ENCODE results near the gene S100A16.
"Not testable (repeated sequence)": the region's sequence is repeated elsewhere in the genome, so short reads cannot be mapped to it uniquely, and the experiment has no call there.

S100A16 gene

DNA sequence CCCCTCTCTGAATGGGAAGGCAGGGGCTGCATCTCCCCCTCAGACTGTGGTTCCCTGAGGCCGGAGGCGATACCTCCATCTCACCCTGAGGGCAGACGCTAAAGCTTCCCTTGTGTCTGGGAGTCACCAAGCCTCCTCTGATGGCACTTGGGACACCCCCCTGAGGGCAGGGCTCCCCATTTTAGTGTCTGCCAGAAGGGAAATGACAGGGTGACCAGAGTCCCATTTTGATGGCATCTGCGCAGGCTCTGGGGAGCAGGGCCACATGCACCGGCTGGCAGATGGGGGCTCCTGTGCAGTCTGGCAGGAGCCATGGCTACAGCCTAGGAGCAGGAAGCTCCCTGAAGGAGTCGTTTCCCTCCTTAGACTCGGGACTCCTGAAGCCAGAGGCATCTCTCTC lies 48.9 kb downstream of the S100A16 start:
- intact Hi-C loops (cut with DNase I; ENCODE audit: low total_unique reads) = no loop called here
- Histone ChIP-seq H3K4me3 (no peak overlapping the region), H3K9me3 (no peaks in the 10 kb centered on the region), H3K27ac (peak overlapping the region; percentile 33 to 94), H3K4me1 (peaks cover 15 to 42% (median 38%) of the 10 kb centered on the region in 4 donors), H3K36me3 (no peaks in the 10 kb centered on the region), H3K27me3 (no peaks in the 10 kb centered on the region)
- TF ChIP-seq, protein P1, sequence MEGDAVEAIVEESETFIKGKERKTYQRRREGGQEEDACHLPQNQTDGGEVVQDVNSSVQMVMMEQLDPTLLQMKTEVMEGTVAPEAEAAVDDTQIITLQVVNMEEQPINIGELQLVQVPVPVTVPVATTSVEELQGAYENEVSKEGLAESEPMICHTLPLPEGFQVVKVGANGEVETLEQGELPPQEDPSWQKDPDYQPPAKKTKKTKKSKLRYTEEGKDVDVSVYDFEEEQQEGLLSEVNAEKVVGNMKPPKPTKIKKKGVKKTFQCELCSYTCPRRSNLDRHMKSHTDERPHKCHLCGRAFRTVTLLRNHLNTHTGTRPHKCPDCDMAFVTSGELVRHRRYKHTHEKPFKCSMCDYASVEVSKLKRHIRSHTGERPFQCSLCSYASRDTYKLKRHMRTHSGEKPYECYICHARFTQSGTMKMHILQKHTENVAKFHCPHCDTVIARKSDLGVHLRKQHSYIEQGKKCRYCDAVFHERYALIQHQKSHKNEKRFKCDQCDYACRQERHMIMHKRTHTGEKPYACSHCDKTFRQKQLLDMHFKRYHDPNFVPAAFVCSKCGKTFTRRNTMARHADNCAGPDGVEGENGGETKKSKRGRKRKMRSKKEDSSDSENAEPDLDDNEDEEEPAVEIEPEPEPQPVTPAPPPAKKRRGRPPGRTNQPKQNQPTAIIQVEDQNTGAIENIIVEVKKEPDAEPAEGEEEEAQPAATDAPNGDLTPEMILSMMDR (IDR thresholded peaks at IDR 0.05) = no peak
- DNase-seq = no peak

DNA sequence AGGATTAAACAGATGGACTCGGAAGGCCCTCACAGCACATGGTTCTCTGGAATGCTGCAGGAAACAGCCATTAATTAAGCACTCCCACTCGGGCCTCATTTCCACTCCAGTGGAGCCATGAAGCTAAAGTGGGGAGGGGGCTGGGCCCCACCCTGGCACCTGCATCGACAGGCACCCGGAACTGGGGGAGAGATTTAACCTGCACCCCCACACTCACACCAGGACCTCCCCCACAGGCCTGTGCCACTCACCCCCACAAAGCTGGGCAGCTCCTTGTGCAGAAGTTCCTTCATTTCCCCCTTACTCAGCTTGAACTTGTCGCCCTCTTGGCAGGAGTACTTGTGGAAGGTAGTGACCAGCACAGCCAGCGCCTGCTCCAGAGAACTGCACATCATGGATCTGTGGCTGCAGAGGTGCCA lies 49.4 kb downstream of the S100A16 start:
- no peak for DNase-seq
- intact Hi-C loops (cut with DNase I; ENCODE audit: low total_unique reads) = no loop called here

DNA sequence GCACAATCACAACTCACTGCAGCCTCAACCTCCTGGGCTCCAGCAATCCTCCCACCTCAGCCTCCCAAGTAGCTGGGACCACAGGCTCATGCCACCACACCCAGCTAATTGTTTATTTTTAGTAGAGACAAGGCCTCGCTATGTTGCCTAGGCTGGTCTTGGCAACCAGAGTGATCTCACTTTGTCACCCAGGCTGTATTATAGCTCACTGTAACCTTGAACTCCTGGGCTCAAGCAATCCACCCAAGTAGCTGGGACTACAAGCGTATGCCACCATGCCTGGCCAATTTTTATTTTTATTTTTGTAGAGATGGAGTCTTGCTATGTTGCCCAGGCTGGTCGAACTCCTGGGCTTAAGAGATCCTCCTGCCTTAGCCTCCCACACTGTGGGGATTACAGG lies 50.9 kb downstream of the S100A16 start:
- H3K4me1 ChIP-seq = peaks cover 10 to 22% (median 19%) of the 10 kb centered on the region in 4 donors

More for the DNA sequence above, 49.4 kb downstream of the S100A16 start:
- no peak overlapping the region for H3K27ac ChIP-seq
- H3K4me3 ChIP-seq = no peak overlapping the region
- no peaks in the 10 kb centered on the region for H3K9me3 ChIP-seq
- TF ChIP-seq, protein P1 (IDR thresholded peaks at IDR 0.05) = no peak
- H3K27me3 ChIP-seq = no peaks in the 10 kb centered on the region
- peaks cover 14 to 37% (median 34%) of the 10 kb centered on the region in 4 donors for H3K4me1 ChIP-seq
- no peaks in the 10 kb centered on the region for H3K36me3 ChIP-seq

DNA sequence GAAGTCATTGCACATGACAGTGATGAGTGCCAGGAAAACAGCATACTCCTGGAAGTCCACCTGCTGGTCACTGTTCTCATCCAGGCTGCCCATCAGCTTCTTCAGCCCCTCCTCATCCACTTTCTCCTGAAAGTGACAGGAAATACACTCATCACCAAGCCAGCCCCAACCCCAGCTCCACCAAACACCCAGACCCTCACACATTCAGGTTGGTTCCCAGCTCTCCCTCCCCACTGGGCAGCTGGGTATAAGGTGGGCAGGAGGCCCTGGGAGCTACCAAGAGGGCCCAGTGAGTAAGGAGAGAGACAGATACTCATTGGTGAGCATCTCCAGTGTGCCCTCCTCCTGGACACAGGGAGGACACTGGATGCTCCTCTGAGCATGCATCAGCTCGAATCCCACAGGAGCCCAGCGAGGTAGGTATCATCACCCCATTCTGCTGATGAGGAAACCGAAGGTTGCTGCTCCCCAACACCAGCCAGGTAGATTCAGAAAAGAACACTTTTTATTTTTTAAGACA lies 51.4 kb downstream of the S100A16 start:
- H3K9me3 ChIP-seq = no peaks in the 10 kb centered on the region
- DNase-seq = no peak
- H3K36me3 ChIP-seq = no peaks in the 10 kb centered on the region
- H3K4me1 ChIP-seq = peaks cover 10 to 18% (median 14%) of the 10 kb centered on the region in 4 donors
- H3K27me3 ChIP-seq = no peaks in the 10 kb centered on the region
- intact Hi-C loops (cut with DNase I; ENCODE audit: low total_unique reads) = no loop called here
- no peak overlapping the region for H3K27ac ChIP-seq
- no peak overlapping the region for H3K4me3 ChIP-seq
- TF ChIP-seq, protein P1 (IDR thresholded peaks at IDR 0.05) = no peak

More for the DNA sequence above, 50.9 kb downstream of the S100A16 start:
- H3K36me3 ChIP-seq; H3K27ac ChIP-seq; DNase-seq; intact Hi-C loops (cut with DNase I; ENCODE audit: low total_unique reads); H3K9me3 ChIP-seq; H3K27me3 ChIP-seq; H3K4me3 ChIP-seq: not testable (repeated sequence)

DNA sequence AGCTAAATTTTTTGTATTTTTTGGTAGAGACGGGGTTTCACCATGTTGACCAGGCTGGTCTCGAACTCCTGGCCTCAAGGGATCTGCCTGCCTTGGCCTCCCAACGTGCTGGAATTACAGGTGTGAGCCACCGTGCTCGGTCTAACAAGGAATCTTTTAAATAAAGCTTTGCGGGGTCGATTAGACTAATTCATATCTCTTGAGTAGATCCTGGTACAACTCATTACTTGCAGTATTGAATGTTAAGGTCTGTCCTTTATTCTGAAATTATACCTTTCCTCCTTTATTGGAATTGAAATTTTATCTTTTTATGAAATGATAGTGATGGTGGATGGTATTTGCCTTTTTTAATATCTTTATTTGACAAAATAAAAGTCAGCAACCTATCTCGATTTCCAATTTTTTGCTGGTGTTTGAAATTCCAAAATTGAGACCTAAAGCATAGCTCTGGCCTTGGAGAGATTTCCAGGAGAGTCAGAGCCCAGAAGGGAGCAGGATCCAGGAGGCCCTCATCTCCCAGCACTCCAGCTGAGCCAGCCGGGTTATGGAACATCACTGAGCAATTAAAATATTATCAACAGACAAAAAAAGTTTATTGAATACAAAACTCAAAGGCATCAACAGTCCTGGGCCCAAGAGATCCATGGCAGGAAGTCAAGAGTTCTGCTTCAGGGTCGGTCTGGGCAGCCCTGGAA lies 52.0 kb downstream of the S100A16 start:
- H3K36me3 ChIP-seq = no peaks in the 10 kb centered on the region
- TF ChIP-seq, protein P1 (IDR thresholded peaks at IDR 0.05) = no peak
- H3K4me3 ChIP-seq = no peak overlapping the region
- H3K27ac ChIP-seq = no peak overlapping the region
- H3K9me3 ChIP-seq = no peaks in the 10 kb centered on the region
- intact Hi-C loops (cut with DNase I; ENCODE audit: low total_unique reads) = no loop called here
- no peaks in the 10 kb centered on the region for H3K27me3 ChIP-seq
- DNase-seq = no peak
- peaks cover 6 to 12% (median 8%) of the 10 kb centered on the region in 4 donors for H3K4me1 ChIP-seq

DNA sequence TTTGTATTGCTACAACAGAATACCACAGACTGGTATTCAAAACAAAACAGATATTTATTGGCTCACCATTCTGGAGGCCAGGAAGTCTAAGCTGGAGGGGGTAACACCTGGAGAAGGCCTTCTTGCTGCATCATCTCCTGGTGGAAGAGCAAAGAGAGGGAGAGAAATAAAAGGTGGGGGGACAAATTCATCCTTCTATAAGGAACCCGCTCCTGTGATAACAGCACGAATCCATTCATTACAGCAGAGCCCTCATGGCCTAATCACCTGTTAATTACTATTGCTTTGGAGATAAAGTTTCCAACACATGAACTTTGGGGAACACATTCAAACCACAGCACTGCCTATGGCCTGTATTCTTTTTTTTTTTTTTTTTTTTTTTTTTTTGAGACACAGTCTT lies 52.7 kb downstream of the S100A16 start:
- intact Hi-C loops (cut with DNase I; ENCODE audit: low total_unique reads) = no loop called here
- no peak overlapping the region for H3K4me3 ChIP-seq
- DNase-seq = no peak

More for the DNA sequence above, 52.7 kb downstream of the S100A16 start:
- no peaks in the 10 kb centered on the region for H3K9me3 ChIP-seq
- H3K36me3 ChIP-seq = no peaks in the 10 kb centered on the region
- TF ChIP-seq, protein P1 (IDR thresholded peaks at IDR 0.05) = no peak
- H3K4me1 ChIP-seq = peaks cover 0 to 5% (median 1%) of the 10 kb centered on the region in 4 donors
- no peak overlapping the region for H3K27ac ChIP-seq
- H3K27me3 ChIP-seq = no peaks in the 10 kb centered on the region
